ENCODE measurements around the gene GAS5.

DNA sequence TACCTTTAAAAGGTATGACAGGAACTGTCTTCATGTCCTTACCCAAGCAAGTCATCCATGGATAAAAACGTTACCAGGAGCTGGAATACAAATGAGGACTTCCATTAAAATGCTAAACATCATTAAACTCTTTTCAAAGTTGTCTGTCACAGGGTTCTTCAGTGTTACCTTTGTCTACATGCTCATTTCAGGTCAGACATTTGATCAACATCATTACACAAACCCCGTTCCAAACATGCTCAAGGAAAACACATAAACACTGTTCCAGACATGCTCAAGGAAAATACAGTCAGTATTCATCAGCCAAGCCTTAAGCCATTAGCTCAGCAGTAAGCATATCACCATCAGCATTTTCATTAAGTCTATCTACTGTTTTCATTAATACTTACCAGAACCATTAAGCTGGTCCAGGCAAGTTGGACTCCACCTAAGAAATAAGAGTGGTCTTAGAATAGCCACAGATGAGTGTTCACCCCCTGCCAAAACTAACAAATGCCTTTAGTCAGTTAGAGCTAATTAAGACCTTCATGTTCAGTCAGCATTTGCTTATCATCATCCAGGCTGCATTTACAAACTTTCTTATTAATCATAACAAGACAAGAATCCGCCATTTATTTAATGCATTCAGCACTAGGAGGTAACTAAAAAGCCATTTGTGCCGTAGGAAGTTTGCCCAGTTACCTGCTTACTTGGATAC lies 2.2 kb downstream of the GAS5 start:
- TF ChIP-seq GABPA (IDR thresholded peaks at IDR 0.05; ENCODE audit: low read depth) (no peak), KDM1A (IDR thresholded peaks at IDR 0.05; ENCODE audit: borderline replicate concordance) (no peak), FOXM1 (IDR thresholded peaks at IDR 0.05; ENCODE audit: low read depth, low read length) (no peak), RAD21 (IDR thresholded peaks at IDR 0.05; ENCODE audit: insufficient read depth, low read depth, low read length) (no peak), POLR2AphosphoS2 (IDR thresholded peaks at IDR 0.05; ENCODE audit: low read depth, low read length) (no peak; the same call in 1 of the 2 replicates)
- TF ChIP-seq, protein P1, sequence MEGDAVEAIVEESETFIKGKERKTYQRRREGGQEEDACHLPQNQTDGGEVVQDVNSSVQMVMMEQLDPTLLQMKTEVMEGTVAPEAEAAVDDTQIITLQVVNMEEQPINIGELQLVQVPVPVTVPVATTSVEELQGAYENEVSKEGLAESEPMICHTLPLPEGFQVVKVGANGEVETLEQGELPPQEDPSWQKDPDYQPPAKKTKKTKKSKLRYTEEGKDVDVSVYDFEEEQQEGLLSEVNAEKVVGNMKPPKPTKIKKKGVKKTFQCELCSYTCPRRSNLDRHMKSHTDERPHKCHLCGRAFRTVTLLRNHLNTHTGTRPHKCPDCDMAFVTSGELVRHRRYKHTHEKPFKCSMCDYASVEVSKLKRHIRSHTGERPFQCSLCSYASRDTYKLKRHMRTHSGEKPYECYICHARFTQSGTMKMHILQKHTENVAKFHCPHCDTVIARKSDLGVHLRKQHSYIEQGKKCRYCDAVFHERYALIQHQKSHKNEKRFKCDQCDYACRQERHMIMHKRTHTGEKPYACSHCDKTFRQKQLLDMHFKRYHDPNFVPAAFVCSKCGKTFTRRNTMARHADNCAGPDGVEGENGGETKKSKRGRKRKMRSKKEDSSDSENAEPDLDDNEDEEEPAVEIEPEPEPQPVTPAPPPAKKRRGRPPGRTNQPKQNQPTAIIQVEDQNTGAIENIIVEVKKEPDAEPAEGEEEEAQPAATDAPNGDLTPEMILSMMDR (IDR thresholded peaks at IDR 0.05 in 2 of 3, conservative IDR thresholded peaks at IDR 0.05 in 1 of 3; ENCODE audit: control insufficient read depth in 2 of 3, extremely low read depth in 1 of 3, insufficient read depth in 1 of 3, low read depth in 3 of 3, low read length in 3 of 3): no peak

All from GM12878 (cell line).